ENCODE results near the gene SH3BP1.

The SH3BP1 gene

DNA sequence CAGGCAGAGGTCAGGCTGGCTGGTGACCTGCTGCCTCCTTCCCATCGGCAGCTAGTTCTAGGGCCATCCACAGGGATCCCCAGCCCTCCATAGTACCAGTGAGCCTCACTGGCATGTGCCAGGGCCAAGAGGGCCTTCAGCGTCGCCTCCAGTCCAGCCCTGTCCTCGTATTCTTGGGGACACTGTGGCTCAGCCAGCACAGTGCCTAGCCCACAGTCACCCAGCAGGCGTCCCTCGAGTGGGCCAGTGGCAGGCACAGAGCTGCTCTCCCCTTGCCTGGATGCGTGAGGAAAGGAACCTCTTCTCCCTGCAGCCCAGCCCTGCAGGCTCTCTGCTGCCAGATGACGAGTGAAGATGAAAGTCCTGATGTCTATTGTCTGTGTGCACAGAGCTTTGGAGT, 10.6 kb upstream of the SH3BP1 start:
- Histone ChIP-seq H3K36me3 (peaks cover 44% of the 10 kb centered on the region), H3K27ac (peak overlapping the region; percentile 87), H3K4me1 (ENCODE audit: control insufficient read depth in 1 of 2, insufficient read depth in 1 of 2, low read depth in 1 of 2, low read length in 1 of 2) (peaks cover 35 to 40% of the 10 kb centered on the region in 2 experiments)

DNA sequence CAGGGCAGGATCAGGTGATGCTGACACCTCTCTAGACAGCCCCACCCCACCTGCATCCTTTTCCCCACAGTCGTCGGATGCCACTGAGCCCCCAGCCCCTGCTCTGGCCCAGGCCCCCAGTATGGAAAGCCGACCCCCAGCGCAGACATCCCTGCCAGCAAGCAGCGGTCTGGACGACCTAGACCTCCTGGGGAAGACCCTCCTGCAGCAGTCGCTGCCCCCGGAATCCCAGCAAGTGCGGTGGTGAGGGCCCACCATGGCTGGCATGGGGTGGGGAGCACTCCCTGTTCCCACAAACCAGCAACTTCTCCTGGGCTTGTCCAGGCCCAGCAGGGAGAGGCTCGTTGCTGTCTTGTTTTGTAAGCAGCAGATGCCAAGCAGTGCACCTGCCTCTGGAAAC, 9.5 kb upstream of the SH3BP1 start:
- H3K36me3 ChIP-seq = peaks cover 42% of the 10 kb centered on the region

More for the DNA sequence above, 10.6 kb upstream of the SH3BP1 start:
- Histone ChIP-seq H3K27me3 (no peaks in the 10 kb centered on the region), H3K9me3 (no peaks in the 10 kb centered on the region), H3K4me3 (ENCODE audit: low read depth in 1 of 2, low read length in 1 of 2) (no peak overlapping the region)
- TF ChIP-seq, protein P1, sequence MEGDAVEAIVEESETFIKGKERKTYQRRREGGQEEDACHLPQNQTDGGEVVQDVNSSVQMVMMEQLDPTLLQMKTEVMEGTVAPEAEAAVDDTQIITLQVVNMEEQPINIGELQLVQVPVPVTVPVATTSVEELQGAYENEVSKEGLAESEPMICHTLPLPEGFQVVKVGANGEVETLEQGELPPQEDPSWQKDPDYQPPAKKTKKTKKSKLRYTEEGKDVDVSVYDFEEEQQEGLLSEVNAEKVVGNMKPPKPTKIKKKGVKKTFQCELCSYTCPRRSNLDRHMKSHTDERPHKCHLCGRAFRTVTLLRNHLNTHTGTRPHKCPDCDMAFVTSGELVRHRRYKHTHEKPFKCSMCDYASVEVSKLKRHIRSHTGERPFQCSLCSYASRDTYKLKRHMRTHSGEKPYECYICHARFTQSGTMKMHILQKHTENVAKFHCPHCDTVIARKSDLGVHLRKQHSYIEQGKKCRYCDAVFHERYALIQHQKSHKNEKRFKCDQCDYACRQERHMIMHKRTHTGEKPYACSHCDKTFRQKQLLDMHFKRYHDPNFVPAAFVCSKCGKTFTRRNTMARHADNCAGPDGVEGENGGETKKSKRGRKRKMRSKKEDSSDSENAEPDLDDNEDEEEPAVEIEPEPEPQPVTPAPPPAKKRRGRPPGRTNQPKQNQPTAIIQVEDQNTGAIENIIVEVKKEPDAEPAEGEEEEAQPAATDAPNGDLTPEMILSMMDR (IDR thresholded peaks at IDR 0.05) = no peak

DNA sequence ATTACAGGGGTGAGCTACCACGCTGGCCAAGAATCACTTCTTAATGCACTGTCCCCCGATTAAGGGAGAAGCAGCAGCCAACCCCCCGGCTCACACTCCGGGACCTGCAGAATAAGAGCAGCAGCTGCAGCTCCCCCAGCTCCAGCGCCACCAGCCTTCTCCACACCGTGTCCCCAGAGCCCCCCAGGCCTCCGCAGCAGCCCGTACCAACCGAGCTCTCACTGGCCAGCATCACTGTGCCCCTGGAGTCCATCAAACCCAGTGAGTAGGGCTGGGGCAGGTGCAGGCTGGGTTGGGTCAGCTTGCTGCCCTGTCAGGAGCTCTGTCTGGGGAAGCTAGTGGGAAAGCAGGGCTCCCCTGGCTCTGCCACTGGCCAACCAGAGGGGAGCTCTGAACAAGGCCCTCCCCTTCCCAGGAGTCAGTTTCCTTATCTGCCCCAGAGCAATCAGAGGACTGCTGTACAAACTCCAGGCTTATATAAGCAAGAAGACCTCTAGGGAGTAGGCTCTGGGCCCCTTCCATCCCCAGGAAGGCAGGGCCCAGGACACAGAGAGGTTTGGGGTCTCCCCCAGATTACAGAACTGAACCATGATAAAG, 8.5 kb upstream of the SH3BP1 start:
- peaks cover 48 to 61% of the 10 kb centered on the region in 2 experiments for H3K4me1 ChIP-seq (ENCODE audit: control insufficient read depth in 1 of 2, insufficient read depth in 1 of 2, low read depth in 1 of 2, low read length in 1 of 2)
- no peaks in the 10 kb centered on the region for H3K27me3 ChIP-seq
- H3K4me3 ChIP-seq (ENCODE audit: low read depth in 1 of 2, low read length in 1 of 2) = no peak overlapping the region
- H3K36me3 ChIP-seq = peaks cover 33% of the 10 kb centered on the region
- H3K27ac ChIP-seq = peak overlapping the region; percentile 95
- TF ChIP-seq, protein P1 (IDR thresholded peaks at IDR 0.05) = no peak
- no peaks in the 10 kb centered on the region for H3K9me3 ChIP-seq

More for the DNA sequence above, 9.5 kb upstream of the SH3BP1 start:
- TF ChIP-seq, protein P1 (IDR thresholded peaks at IDR 0.05) = no peak
- no peak overlapping the region for H3K4me3 ChIP-seq (ENCODE audit: low read depth in 1 of 2, low read length in 1 of 2)
- H3K9me3 ChIP-seq = no peaks in the 10 kb centered on the region
- H3K27ac ChIP-seq = no peak overlapping the region
- no peaks in the 10 kb centered on the region for H3K27me3 ChIP-seq
- peaks cover 46 to 51% of the 10 kb centered on the region in 2 experiments for H3K4me1 ChIP-seq (ENCODE audit: control insufficient read depth in 1 of 2, insufficient read depth in 1 of 2, low read depth in 1 of 2, low read length in 1 of 2)

GRCh38 chr22:37631448-37632173, 7.9 kb upstream of the SH3BP1 start:
- H3K27ac ChIP-seq = peak overlapping the region; percentile 95
- TF ChIP-seq, protein P1 (IDR thresholded peaks at IDR 0.05) = no peak
- peaks cover 31% of the 10 kb centered on the region for H3K36me3 ChIP-seq
- peaks cover 52 to 67% of the 10 kb centered on the region in 2 experiments for H3K4me1 ChIP-seq (ENCODE audit: control insufficient read depth in 1 of 2, insufficient read depth in 1 of 2, low read depth in 1 of 2, low read length in 1 of 2)
- H3K9me3 ChIP-seq = no peaks in the 10 kb centered on the region
- H3K4me3 ChIP-seq (ENCODE audit: low read depth in 1 of 2, low read length in 1 of 2) = no peak overlapping the region
- no peaks in the 10 kb centered on the region for H3K27me3 ChIP-seq

GRCh38 chr22:37632174-37633088, 7.0 kb upstream of the SH3BP1 start:
- Histone ChIP-seq H3K4me3 (ENCODE audit: low read depth in 1 of 2, low read length in 1 of 2) (peak overlapping the region in 1 of 2 experiments; percentile 49), H3K36me3 (peaks cover 31% of the 10 kb centered on the region), H3K27ac (peak overlapping the region; percentile 95), H3K27me3 (no peaks in the 10 kb centered on the region), H3K4me1 (ENCODE audit: control insufficient read depth in 1 of 2, insufficient read depth in 1 of 2, low read depth in 1 of 2, low read length in 1 of 2) (peaks cover 45 to 66% of the 10 kb centered on the region in 2 experiments), H3K9me3 (no peaks in the 10 kb centered on the region)
- TF ChIP-seq, protein P1 (IDR thresholded peaks at IDR 0.05) = no peak
